ENCODE data around the gene ENHO. TPM values are rescaled to one million over a fixed set of nuclear protein-coding genes. Genes with fewer than 3 reads are reported as not detected.

Gene ENHO
- total and polyA plus RNA-seq, 3 donors from 2014 or later, result 24.7 to 31.2 (median 25.7) TPM

- intact Hi-C loops (cut with DNase I; ENCODE audit: low total_unique reads), result no loop called here
- WGBS, 2 donors, result 30 to 36% methylated on average over 2 of the region's 2 CpGs
- peak; percentile 77 for DNase-seq
- Histone ChIP-seq H3K4me1 (peaks cover 19% of the 10 kb centered on the region), H3K27me3 (no peaks in the 10 kb centered on the region), H3K36me3 (ENCODE audit: low read depth, missing control alignments) (no peaks in the 10 kb centered on the region), H3K9me3 (no peaks in the 10 kb centered on the region), H3K4me3 (no peak overlapping the region), H3K27ac (peak overlapping the region in 1 of 2 donors; percentile 4)
- TF ChIP-seq POLR2A (IDR thresholded peaks at IDR 0.05), result no peak
- TF ChIP-seq, protein P1, sequence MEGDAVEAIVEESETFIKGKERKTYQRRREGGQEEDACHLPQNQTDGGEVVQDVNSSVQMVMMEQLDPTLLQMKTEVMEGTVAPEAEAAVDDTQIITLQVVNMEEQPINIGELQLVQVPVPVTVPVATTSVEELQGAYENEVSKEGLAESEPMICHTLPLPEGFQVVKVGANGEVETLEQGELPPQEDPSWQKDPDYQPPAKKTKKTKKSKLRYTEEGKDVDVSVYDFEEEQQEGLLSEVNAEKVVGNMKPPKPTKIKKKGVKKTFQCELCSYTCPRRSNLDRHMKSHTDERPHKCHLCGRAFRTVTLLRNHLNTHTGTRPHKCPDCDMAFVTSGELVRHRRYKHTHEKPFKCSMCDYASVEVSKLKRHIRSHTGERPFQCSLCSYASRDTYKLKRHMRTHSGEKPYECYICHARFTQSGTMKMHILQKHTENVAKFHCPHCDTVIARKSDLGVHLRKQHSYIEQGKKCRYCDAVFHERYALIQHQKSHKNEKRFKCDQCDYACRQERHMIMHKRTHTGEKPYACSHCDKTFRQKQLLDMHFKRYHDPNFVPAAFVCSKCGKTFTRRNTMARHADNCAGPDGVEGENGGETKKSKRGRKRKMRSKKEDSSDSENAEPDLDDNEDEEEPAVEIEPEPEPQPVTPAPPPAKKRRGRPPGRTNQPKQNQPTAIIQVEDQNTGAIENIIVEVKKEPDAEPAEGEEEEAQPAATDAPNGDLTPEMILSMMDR (IDR thresholded peaks at IDR 0.05), result no peak
Observed at GRCh38 chr9:34513567-34514214, 9.1 kb downstream of the ENHO start.

- peak; percentile 67 for DNase-seq
- intact Hi-C loops (cut with DNase I; ENCODE audit: low total_unique reads), result no loop called here
- peaks cover 19% of the 10 kb centered on the region for H3K4me1 ChIP-seq
- H3K36me3 ChIP-seq (ENCODE audit: low read depth, missing control alignments), result no peaks in the 10 kb centered on the region
- H3K9me3 ChIP-seq, result no peaks in the 10 kb centered on the region
- peak overlapping the region in 1 of 2 donors; percentile 4 for H3K27ac ChIP-seq
- WGBS, 2 donors, result 62 to 74% methylated on average over 6 to 9 of the region's 9 CpGs
- no peaks in the 10 kb centered on the region for H3K27me3 ChIP-seq
- H3K4me3 ChIP-seq, result no peak overlapping the region
- no peak for TF ChIP-seq POLR2A (IDR thresholded peaks at IDR 0.05)
- TF ChIP-seq, protein P1 (IDR thresholded peaks at IDR 0.05), result no peak
Observed at GRCh38 chr9:34512131-34513078, 10.4 kb downstream of the ENHO start.

DNA sequence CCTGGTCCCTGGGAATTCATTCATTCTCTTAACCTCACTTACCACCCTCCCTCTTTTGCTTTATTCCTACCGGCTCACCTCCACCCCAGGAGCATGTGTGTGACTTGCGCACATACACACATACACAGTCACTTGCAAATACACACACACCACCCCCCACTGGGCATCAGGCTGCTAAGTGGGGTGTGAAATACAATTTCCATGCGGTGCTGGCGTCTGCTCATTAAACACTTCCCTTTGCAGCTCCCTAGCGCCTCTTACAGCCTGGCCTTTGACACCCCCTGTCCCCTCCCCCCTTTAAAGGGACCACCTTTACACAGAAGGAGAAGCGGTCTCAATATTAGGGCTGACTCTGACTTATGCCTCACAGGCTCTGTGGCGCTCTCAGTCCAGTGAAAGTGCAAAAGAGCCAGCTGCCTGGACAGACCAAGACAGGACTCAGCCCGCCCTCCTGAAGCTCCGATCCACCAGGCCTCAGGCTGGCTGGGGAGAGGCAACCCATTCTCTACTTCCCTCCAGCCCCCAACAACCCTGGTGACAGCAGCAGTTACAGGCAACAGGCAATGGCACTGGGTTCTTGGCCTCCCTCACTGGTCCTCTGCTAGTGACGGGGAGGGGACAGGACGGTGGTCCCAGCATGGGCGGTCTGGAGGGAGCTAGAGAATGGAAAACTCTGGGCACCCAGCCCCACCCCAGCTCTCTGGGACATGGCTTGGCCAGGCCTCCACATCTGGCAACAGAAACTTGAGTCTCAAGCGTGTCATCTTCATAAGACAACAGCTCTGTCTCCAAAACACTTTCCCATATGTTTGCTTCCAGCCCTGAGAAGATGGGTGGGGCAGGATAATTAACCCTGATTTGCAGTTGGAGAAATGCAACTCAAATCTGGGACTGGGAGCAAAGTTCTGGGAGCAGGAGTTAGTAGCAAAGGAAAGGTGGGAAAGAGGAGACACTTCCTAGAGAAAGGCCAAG lies 12.0 kb downstream of the ENHO start:
- DNase-seq, result no peak
- WGBS, 2 donors, result 80 to 82% methylated on average over 10 to 13 of the region's 13 CpGs
- Histone ChIP-seq H3K27me3 (no peaks in the 10 kb centered on the region), H3K4me3 (no peak overlapping the region), H3K27ac (no peak overlapping the region), H3K4me1 (peaks cover 19% of the 10 kb centered on the region), H3K9me3 (no peaks in the 10 kb centered on the region), H3K36me3 (ENCODE audit: low read depth, missing control alignments) (no peaks in the 10 kb centered on the region)
- TF ChIP-seq, protein P1 (IDR thresholded peaks at IDR 0.05), result no peak
- TF ChIP-seq POLR2A (IDR thresholded peaks at IDR 0.05), result no peak
- intact Hi-C loops (cut with DNase I; ENCODE audit: low total_unique reads), result no loop called here

GRCh38 chr9:34508951-34509350 lies 13.8 kb downstream of the ENHO start:
- TF ChIP-seq, protein P1 (IDR thresholded peaks at IDR 0.05), result no peak
- TF ChIP-seq POLR2A (IDR thresholded peaks at IDR 0.05), result no peak
- no peaks in the 10 kb centered on the region for H3K36me3 ChIP-seq (ENCODE audit: low read depth, missing control alignments)
- peaks cover 18% of the 10 kb centered on the region for H3K4me1 ChIP-seq
- intact Hi-C loops (cut with DNase I; ENCODE audit: low total_unique reads), result loop anchor here (10.0 kb wide), 1 partner anchor 104 kb away; no protein-coding TSS in a partner anchor
- H3K4me3 ChIP-seq, result no peak overlapping the region
- WGBS, 2 donors, result 89 to 96% methylated on average over 3 of the region's 3 CpGs
- no peak for DNase-seq
- no peaks in the 10 kb centered on the region for H3K9me3 ChIP-seq
- H3K27me3 ChIP-seq, result no peaks in the 10 kb centered on the region
- H3K27ac ChIP-seq, result no peak overlapping the region

Data from testis (tissue), 3 donors.